IMR-90 (cell line): ENCODE measurements around the gene DDX53. TPM values are rescaled to one million over a fixed set of nuclear protein-coding genes. Genes with fewer than 3 reads are reported as not detected.

Experiments used
- ATAC-seq: fragments of 200-7000 bp; cut with Tn5 transposase; 2 replicates; pipeline ENCODE4 v1.9.1; 2020; ENCODE audit warnings: low read depth, mild to moderate bottlenecking, moderate library complexity
- BruUV-seq: library from RNA; stranded (reverse); fragments of 400-500 nt; replicated peaks from 2 replicates; lab custom pipeline; 2021; lab: Mats Ljungman, UMichigan
- CTCF ChIA-PET: fragments of 300-600 bp; formaldehyde crosslinking; extraction: SDS; loops from one replicate; lab custom pipeline; 2021; ENCODE audit warnings: antibody characterized with exemption; lab: Yijun Ruan, JAX
- POLR2A ChIA-PET: fragments of 300-600 bp; sonication (Branson Sonifier 250); formaldehyde crosslinking; loops from one replicate; lab custom pipeline; 2022; ENCODE audit warnings: antibody characterized with exemption; ENCODE audit not compliant: unreplicated experiment; lab: Charles Lee
- DNase-seq: peaks from one replicate; pipeline ENCODE4 v3.0.0; 2013
- H2AFZ ChIP-seq: replicated peaks from 2 replicates; pipeline ENCODE3; 2013; ENCODE audit warnings: low read length, mild to moderate bottlenecking; ENCODE audit not compliant: poor library complexity
- H2AK5ac ChIP-seq: 2 replicates; pipeline ENCODE4 v1.6.1; 2013; ENCODE audit warnings: low read depth, low read length, inconsistent platforms
- H2AK9ac ChIP-seq: replicated peaks from 2 replicates; pipeline ENCODE3; 2013; ENCODE audit warnings: mild to moderate bottlenecking, low read depth, low read length, moderate library complexity; ENCODE audit not compliant: poor library complexity
- H2BK120ac ChIP-seq: 2 replicates; pipeline ENCODE4 v1.6.1; 2013; ENCODE audit warnings: low read depth, low read length, inconsistent platforms
- H2BK15ac ChIP-seq: 3 replicates; pipeline ENCODE4 v1.6.1; 2013; ENCODE audit warnings: low read depth, low read length, inconsistent platforms
- H2BK20ac ChIP-seq: 2 replicates; pipeline ENCODE4 v1.6.1; 2013; ENCODE audit warnings: low read depth, mild to moderate bottlenecking, inconsistent platforms, low read length, moderate library complexity
- H2BK5ac ChIP-seq: 2 replicates; pipeline ENCODE4 v1.6.1; 2013; ENCODE audit warnings: mild to moderate bottlenecking, low read depth, low read length, inconsistent platforms; ENCODE audit not compliant: poor library complexity, severe bottlenecking
- H3K14ac ChIP-seq: replicated peaks from 2 replicates; pipeline ENCODE4 v1.6.1; 2013; ENCODE audit warnings: low read depth, low read length, inconsistent platforms
- H3K18ac ChIP-seq: 2 replicates; pipeline ENCODE4 v1.6.1; 2013; ENCODE audit warnings: low read depth, low read length, control low read depth
- H3K23ac ChIP-seq: 2 replicates; pipeline ENCODE4 v1.6.1; 2013; ENCODE audit warnings: low read depth, low read length, inconsistent platforms
- H3K27ac ChIP-seq: 2 replicates; pipeline ENCODE4 v1.5.1; 2013; ENCODE audit warnings: mild to moderate bottlenecking, control low read depth, low read length; ENCODE audit not compliant: insufficient read depth
- H3K27me3 ChIP-seq: 2 replicates; pipeline ENCODE4 v1.6.1; 2013; ENCODE audit warnings: low read length; ENCODE audit not compliant: control insufficient read depth, insufficient read depth
- H3K36me3 ChIP-seq: 2 replicates; pipeline ENCODE4 v1.6.1; 2013; ENCODE audit warnings: low read length, mixed read lengths; ENCODE audit not compliant: control insufficient read depth, insufficient read depth
- H3K4ac ChIP-seq: 2 replicates; pipeline ENCODE4 v1.6.1; 2013; ENCODE audit warnings: low read depth, low read length, inconsistent platforms
- H3K4me1 ChIP-seq: 2 replicates; pipeline ENCODE4 v1.6.1; 2013; ENCODE audit warnings: low read length, mixed read lengths; ENCODE audit not compliant: control insufficient read depth, insufficient read depth
- H3K4me2 ChIP-seq: 2 replicates; pipeline ENCODE4 v1.6.1; 2013; ENCODE audit warnings: low read depth, mild to moderate bottlenecking, control low read depth, low read length, moderate library complexity
- H3K4me3 ChIP-seq: 2 replicates; pipeline ENCODE4 v1.5.1; 2013; ENCODE audit warnings: low read depth, mild to moderate bottlenecking, control low read depth, low read length, moderate library complexity; ENCODE audit not compliant: insufficient read depth
- H3K56ac ChIP-seq: 2 replicates; pipeline ENCODE4 v1.6.1; 2013; ENCODE audit warnings: low read length, inconsistent platforms; ENCODE audit not compliant: insufficient read depth; ENCODE audit errors: extremely low read depth
- H3K79me1 ChIP-seq, 2 experiments: 2 replicates each; pipeline ENCODE4 v1.6.1; 2013; ENCODE audit warnings: low read length in 2 of 2, inconsistent platforms in 1 of 2, low read depth in 1 of 2
- H3K9ac ChIP-seq: 2 replicates; pipeline ENCODE4 v1.6.1; 2013; ENCODE audit warnings: low read depth, low read length, control low read depth
- H3K9me1 ChIP-seq: 2 replicates; pipeline ENCODE4 v1.6.1; 2013; ENCODE audit warnings: low read length, inconsistent platforms; ENCODE audit not compliant: insufficient read depth
- H3K9me3 ChIP-seq: 2 replicates; pipeline ENCODE4 v1.6.1; 2013; ENCODE audit warnings: low read length; ENCODE audit not compliant: control insufficient read depth, insufficient read depth
- H4K20me1 ChIP-seq: 2 replicates; pipeline ENCODE4 v1.6.1; 2013; ENCODE audit warnings: low read length, inconsistent platforms; ENCODE audit not compliant: insufficient read depth
- H4K5ac ChIP-seq: 2 replicates; pipeline ENCODE4 v1.6.1; 2013; ENCODE audit warnings: mild to moderate bottlenecking, low read depth, low read length, control low read depth
- H4K8ac ChIP-seq, 2 experiments: 2 replicates each; pipeline ENCODE4 v1.6.1; 2013; ENCODE audit warnings: low read depth in 2 of 2, low read length in 2 of 2, control low read depth in 1 of 2, inconsistent platforms in 1 of 2
- H4K91ac ChIP-seq: 2 replicates; pipeline ENCODE4 v1.6.1; 2013; ENCODE audit warnings: low read depth, low read length, inconsistent platforms; ENCODE audit not compliant: insufficient read depth
- BHLHE40 ChIP-seq: fragments of 150-350 bp; IDR thresholded peaks from 2 replicates; pipeline ENCODE4 v1.6.1; 2016; ENCODE audit warnings: mild to moderate bottlenecking, low read depth, low read length
- CEBPB ChIP-seq: IDR thresholded peaks from 2 replicates; pipeline ENCODE4 v1.6.1; 2012; ENCODE audit warnings: low read depth, low read length, improper control_type of control experiment
- CHD1 ChIP-seq: IDR thresholded peaks from 2 replicates; pipeline ENCODE4 v1.6.1; 2012; ENCODE audit warnings: low read depth, low read length, improper control_type of control experiment
- FOS ChIP-seq: fragments of 150-350 bp; IDR thresholded peaks from 2 replicates; pipeline ENCODE4 v1.6.1; 2016; ENCODE audit warnings: low read depth, low read length
- MAFK ChIP-seq: IDR thresholded peaks from 2 replicates; pipeline ENCODE4 v1.6.1; 2012; ENCODE audit warnings: low read depth, low read length, improper control_type of control experiment
- MAZ ChIP-seq: IDR thresholded peaks from 2 replicates; pipeline ENCODE4 v1.6.1; 2012; ENCODE audit warnings: low read depth, mild to moderate bottlenecking, low read length, improper control_type of control experiment, moderate library complexity, borderline replicate concordance
- MXI1 ChIP-seq: IDR thresholded peaks from 2 replicates; pipeline ENCODE4 v1.6.1; 2012; ENCODE audit warnings: low read depth, mild to moderate bottlenecking, low read length, moderate library complexity, borderline replicate concordance
- NFE2L2 ChIP-seq: fragments of 150-350 bp; IDR thresholded peaks from 2 replicates; pipeline ENCODE4 v1.6.1; 2016; ENCODE audit warnings: low read depth, mild to moderate bottlenecking, low read length
- POLR2A ChIP-seq: IDR thresholded peaks from 2 replicates; pipeline ENCODE4 v1.6.1; 2012; ENCODE audit warnings: mild to moderate bottlenecking, low read depth, low read length
- RAD21 ChIP-seq: IDR thresholded peaks from 2 replicates; pipeline ENCODE4 v1.6.1; 2012; ENCODE audit warnings: low read length, improper control_type of control experiment
- RCOR1 ChIP-seq: IDR thresholded peaks from 2 replicates; pipeline ENCODE4 v1.6.1; 2012; ENCODE audit warnings: mild to moderate bottlenecking, low read length, improper control_type of control experiment; ENCODE audit not compliant: insufficient replicate concordance
- SMC3 ChIP-seq: fragments of 150-350 bp; IDR thresholded peaks from 2 replicates; pipeline ENCODE4 v1.6.1; 2016; ENCODE audit warnings: low read depth, mild to moderate bottlenecking, antibody characterized with exemption, low read length, moderate library complexity
- WGBS, 2 experiments: methylation state at CpG; one replicate each; pipeline versions ENCODE4 v1.1.5 to v1.1.7; 2013; ENCODE audit warnings: missing lambda C conversion rate in 2 of 2; ENCODE audit not compliant: insufficient read length in 1 of 2; ENCODE audit errors: extremely low coverage in 2 of 2; 5-methylcytosine and 5-hydroxymethylcytosine counted together
- dilution Hi-C: fragments of 300-500 bp; cut with HindIII; formaldehyde crosslinking; loops from one replicate; pipeline ENCODE4 v1.14.3; 2018; ENCODE audit warnings: low sequenced_read_pairs; ENCODE audit not compliant: unreplicated experiment
- in situ Hi-C: fragments of 300-500 bp; cut with MboI; formaldehyde crosslinking; loops from 3 replicates; pipeline ENCODE4 v1.14.3; 2019; ENCODE audit warnings: low sequenced_read_pairs, inconsistent platforms, mixed read lengths
- intact Hi-C: fragments of 100-400 bp; cut with micrococcal nuclease; formaldehyde crosslinking; loops from 2 replicates; pipeline ENCODE4 v1.10.0; 2022
- polyA plus RNA-seq, 3 experiments: library from polyadenylated mRNA; depleted of rRNA; stranded (reverse); fragments of >200 nt; gene quantifications; 2 replicates each; pipeline ENCODE4 v1.2.3, GENCODE V29; 2012; ENCODE audit warnings: low replicate concordance in 1 of 3
- total RNA-seq: library from RNA; depleted of rRNA; stranded (reverse); fragments of >200 nt; gene quantifications from 2 replicates; pipeline ENCODE4 v1.2.3, GENCODE V29; 2012
- TF ChIP-seq, protein P1 (sequence below): fragments of 150-350 bp; IDR thresholded peaks from 2 replicates; pipeline ENCODE4 v1.6.1; 2017; ENCODE audit warnings: mild to moderate bottlenecking, antibody characterized with exemption, low read length, low read depth
- TF ChIP-seq, protein P2 (sequence below): conservative IDR thresholded peaks from 2 replicates; pipeline ENCODE4 v1.5.1; 2012; ENCODE audit warnings: mild to moderate bottlenecking, low read depth, low read length, improper control_type of control experiment

Gene DDX53
- total and polyA plus RNA-seq, 2 of the 4 experiments (the other 2 are of a cell fraction) = not detected

DNA sequence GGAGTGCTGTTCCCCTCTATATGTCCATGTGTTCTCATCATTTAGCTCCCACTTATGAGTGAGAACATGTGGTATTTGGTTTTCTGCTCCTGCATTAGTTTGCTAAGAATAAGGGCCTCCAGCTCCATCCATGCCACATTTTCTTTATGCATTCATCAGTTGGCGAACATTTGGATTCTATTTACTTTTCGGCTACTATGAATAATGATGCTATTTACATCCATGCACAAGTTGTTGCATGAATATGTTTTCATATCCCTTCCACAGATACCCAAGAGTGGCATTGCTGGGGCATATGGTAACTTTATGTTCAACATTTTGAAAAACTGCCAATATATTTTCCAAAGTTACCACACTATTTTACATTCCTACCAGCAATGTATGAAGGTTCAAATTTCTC, 13.8 kb upstream of the DDX53 start:
- POLR2A ChIA-PET = no interaction called here

More for the DNA sequence above, 13.8 kb upstream of the DDX53 start:
- Histone ChIP-seq H3K36me3 (no peaks in the 10 kb centered on the region), H2AFZ (no peak overlapping the region), H3K4me1 (no peaks in the 10 kb centered on the region), H3K14ac (no peak overlapping the region), H2AK9ac (no peak overlapping the region), H3K79me1 (no peaks in the 10 kb centered on the region), H4K20me1 (no peaks in the 10 kb centered on the region), H4K91ac (no peak overlapping the region), H3K9me3 (no peaks in the 10 kb centered on the region), H2BK5ac (no peak overlapping the region), H3K27ac (no peak overlapping the region), H3K56ac (no peak overlapping the region), H2BK15ac (no peak overlapping the region), H2BK20ac (no peak overlapping the region), H3K4me3 (no peak overlapping the region), H4K8ac (no peak overlapping the region), H3K4ac (no peak overlapping the region), H3K9me1 (no peaks in the 10 kb centered on the region), H3K4me2 (no peak overlapping the region), H3K23ac (no peak overlapping the region), H3K18ac (no peak overlapping the region), H3K9ac (no peak overlapping the region), H3K27me3 (no peaks in the 10 kb centered on the region), H2AK5ac (no peak overlapping the region), H4K5ac (no peak overlapping the region), H2BK120ac (no peak overlapping the region)
- intact Hi-C loops = no loop called here
- no peak for DNase-seq
- ATAC-seq = no peak
- in situ Hi-C loops = no loop called here
- dilution Hi-C loops = no loop called here
- WGBS, 2 experiments = no CpG with 5 or more reads among the region's 2 CpGs
- TF ChIP-seq SMC3 (no peak), MAZ (no peak), BHLHE40 (no peak), POLR2A (no peak), FOS (no peak), CEBPB (no peak), RCOR1 (no peak), RAD21 (no peak), MXI1 (no peak), MAFK (no peak), NFE2L2 (no peak), CHD1 (no peak)
- TF ChIP-seq, protein P1, sequence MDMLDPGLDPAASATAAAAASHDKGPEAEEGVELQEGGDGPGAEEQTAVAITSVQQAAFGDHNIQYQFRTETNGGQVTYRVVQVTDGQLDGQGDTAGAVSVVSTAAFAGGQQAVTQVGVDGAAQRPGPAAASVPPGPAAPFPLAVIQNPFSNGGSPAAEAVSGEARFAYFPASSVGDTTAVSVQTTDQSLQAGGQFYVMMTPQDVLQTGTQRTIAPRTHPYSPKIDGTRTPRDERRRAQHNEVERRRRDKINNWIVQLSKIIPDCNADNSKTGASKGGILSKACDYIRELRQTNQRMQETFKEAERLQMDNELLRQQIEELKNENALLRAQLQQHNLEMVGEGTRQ = no peak
- TF ChIP-seq, protein P2, sequence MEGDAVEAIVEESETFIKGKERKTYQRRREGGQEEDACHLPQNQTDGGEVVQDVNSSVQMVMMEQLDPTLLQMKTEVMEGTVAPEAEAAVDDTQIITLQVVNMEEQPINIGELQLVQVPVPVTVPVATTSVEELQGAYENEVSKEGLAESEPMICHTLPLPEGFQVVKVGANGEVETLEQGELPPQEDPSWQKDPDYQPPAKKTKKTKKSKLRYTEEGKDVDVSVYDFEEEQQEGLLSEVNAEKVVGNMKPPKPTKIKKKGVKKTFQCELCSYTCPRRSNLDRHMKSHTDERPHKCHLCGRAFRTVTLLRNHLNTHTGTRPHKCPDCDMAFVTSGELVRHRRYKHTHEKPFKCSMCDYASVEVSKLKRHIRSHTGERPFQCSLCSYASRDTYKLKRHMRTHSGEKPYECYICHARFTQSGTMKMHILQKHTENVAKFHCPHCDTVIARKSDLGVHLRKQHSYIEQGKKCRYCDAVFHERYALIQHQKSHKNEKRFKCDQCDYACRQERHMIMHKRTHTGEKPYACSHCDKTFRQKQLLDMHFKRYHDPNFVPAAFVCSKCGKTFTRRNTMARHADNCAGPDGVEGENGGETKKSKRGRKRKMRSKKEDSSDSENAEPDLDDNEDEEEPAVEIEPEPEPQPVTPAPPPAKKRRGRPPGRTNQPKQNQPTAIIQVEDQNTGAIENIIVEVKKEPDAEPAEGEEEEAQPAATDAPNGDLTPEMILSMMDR = no peak
- CTCF ChIA-PET = interaction anchor here (0.6 kb wide), 1 partner anchor 80 kb away, joined by 3 read pairs; no protein-coding TSS in a partner anchor
- BruUV-seq = no TSS peak
